ENCODE results near the gene TBC1D4.

Gene TBC1D4

DNA sequence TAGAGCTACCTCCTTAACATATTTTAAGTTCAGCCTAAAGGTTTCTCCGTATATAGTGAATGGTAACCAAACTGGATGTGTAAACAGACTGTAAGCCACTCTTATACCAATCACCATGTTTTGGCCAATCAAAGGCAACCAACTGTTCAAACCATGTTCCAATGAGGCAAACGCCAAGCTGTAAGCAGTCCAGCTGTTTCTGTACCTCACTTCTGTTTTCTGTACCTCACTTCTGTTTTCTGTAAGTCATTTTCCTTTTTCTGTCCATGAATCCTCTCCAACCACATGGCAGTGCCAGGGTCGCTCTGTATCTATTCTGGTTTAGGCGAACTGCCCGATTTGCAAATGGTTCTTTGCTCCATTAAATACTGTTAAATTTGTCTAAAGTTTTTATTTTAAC lies 31.3 kb upstream of the TBC1D4 start:
- no peak overlapping the region for H3K4me3 ChIP-seq (ENCODE audit: low read depth, low read length)
- no peak for DNase-seq (ENCODE audit: low read depth)
- TF ChIP-seq, protein P1, sequence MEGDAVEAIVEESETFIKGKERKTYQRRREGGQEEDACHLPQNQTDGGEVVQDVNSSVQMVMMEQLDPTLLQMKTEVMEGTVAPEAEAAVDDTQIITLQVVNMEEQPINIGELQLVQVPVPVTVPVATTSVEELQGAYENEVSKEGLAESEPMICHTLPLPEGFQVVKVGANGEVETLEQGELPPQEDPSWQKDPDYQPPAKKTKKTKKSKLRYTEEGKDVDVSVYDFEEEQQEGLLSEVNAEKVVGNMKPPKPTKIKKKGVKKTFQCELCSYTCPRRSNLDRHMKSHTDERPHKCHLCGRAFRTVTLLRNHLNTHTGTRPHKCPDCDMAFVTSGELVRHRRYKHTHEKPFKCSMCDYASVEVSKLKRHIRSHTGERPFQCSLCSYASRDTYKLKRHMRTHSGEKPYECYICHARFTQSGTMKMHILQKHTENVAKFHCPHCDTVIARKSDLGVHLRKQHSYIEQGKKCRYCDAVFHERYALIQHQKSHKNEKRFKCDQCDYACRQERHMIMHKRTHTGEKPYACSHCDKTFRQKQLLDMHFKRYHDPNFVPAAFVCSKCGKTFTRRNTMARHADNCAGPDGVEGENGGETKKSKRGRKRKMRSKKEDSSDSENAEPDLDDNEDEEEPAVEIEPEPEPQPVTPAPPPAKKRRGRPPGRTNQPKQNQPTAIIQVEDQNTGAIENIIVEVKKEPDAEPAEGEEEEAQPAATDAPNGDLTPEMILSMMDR (conservative IDR thresholded peaks at IDR 0.05; ENCODE audit: low read depth, low read length): no peak

DNA sequence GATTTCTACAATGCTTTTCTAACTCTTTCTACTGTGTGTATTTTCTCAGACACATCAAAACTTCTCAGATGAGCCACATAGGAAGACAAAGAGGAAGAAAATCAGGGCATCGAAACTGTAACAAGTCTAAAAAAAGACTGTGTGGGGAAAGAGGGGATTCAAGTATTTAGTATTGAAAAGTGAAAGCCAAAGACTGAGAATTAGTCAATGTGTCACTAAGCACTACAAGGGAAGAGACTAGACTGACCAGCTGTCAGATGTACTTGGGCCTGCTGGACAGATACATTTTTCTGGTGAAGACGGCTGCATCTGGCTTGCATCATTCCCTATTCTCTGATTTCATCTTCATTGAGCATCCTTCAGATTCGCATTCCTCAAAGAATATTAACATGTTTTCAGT lies 30.3 kb upstream of the TBC1D4 start:
- TF ChIP-seq, protein P1 (conservative IDR thresholded peaks at IDR 0.05; ENCODE audit: low read depth, low read length): no peak
- no peak for DNase-seq (ENCODE audit: low read depth)
- H3K4me3 ChIP-seq (ENCODE audit: low read depth, low read length): no peak overlapping the region

DNA sequence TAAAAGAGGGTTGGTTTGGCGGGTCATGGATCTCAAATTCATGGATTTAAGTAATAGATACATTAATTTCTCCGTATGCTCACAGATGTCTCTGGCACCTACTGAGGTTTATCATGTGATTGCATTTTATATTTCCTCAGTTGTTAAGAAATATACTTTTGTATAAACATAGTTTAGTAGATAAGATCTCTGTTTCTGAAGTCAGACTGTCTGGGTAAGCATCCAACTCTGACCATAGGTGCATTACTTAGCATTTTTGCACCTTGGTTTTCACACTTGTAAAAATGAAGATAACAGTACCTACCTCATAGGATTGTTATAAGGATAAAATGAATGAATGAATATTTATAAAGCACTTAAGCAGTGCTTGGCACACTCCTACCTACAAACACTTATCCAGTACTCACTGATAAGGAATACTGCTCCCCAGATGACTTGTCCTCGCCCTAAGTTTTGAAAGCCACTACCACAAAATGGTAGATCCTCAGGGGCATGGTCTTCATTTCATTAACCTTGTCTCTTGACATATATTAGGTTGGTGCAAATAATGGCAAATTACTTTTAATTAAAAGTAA lies 29.2 kb upstream of the TBC1D4 start:
- TF ChIP-seq, protein P1 (conservative IDR thresholded peaks at IDR 0.05; ENCODE audit: low read depth, low read length): no peak
- DNase-seq (ENCODE audit: low read depth): no peak
- H3K4me3 ChIP-seq (ENCODE audit: low read depth, low read length): no peak overlapping the region

DNA sequence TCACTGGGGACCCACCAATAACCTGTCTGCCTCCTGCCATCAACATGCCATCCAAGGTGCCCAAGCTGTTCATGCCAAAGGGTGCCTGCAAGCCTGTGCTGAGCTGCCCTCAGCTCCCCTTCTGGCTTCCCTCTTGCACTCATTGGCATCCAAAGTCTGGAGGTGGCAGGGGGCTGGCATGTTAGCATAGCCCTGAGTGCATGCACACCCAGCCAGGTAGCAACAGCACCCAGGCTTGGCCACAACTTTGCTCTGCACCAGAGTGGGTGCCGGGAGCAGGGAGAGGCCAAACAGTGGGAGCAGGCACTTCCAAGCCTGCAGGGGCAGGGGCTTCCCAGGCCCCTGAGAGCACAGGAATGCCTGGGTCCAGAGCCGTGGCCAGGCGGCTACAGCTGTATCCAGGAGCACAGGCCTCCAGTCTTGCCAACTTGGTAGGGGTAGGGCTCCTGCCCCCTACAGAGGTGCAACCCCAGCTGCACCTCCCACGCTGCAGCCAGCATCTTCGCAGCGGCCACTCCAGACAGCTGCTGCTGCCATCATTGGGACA lies 26.1 kb upstream of the TBC1D4 start:
- no peak for DNase-seq (ENCODE audit: low read depth)
- no peak overlapping the region for H3K4me3 ChIP-seq (ENCODE audit: low read depth, low read length)
- TF ChIP-seq, protein P1 (conservative IDR thresholded peaks at IDR 0.05; ENCODE audit: low read depth, low read length): no peak

DNA sequence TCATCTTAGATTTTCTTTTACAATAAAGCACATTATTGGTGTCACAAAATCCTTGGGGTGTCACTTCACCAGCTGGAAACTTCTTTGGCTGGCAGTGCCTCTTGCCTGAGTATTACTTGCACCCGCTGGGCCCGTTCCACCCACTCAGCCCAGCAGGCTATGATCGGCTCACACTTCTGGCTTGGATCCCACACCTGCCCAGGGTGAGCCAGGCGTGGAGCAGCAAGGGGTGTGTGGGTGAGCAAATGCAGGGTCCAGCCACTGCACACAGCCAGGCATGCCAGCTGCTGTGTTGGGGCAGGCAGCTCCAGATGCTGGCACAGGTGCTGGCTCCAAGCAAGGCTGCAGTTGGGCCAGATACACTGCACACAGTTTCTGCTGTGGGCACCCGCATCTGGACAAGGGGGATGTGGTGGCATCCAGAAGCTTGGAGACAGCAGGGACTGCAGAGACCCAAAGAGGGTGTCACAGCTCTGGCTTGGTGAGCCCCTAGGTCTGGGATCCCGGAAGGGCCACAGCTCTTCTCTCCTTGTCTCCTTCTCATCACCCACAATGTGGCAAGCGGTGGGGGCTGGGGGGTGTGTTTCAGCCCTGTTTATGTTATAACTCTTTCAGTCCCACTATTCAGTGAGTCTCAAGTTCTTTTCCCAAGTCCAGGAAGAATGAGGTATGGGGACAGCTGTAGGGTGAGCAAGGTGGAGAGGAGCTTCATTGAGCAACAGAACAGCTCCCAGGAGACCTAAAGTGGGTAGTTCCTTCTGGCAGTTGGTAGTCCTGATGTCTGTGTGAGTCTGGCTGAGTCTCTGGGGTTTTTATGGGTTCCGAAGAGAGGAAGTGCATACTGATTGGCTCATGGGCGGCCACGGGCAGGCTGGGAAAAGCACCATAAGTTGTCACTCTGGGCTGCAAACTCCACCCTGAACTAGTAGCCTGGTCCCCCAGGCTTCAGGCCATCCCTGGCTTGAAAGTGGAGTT lies 25.3 kb upstream of the TBC1D4 start:
- TF ChIP-seq, protein P1 (conservative IDR thresholded peaks at IDR 0.05; ENCODE audit: low read depth, low read length): no peak
- no peak for DNase-seq (ENCODE audit: low read depth)
- no peak overlapping the region for H3K4me3 ChIP-seq (ENCODE audit: low read depth, low read length)

DNA sequence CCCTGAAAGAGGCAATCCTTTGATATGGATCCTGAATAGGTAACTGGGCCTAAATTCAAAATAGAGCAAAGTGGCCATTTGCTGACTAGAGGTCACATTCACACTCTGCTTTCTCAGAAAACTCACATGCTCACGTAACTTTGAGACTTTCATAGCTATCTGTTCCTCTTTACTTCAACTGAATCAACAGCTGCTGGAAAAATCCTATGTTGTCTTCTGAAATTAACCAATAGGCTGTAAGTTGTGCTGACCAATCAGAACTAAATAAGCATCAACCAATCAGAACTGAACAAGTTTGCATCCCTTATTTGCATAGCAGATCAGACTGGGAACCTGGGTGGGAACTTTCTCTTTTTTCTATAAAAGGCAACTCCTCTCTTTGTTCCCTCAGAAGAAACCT lies 24.0 kb upstream of the TBC1D4 start:
- no peak overlapping the region for H3K4me3 ChIP-seq (ENCODE audit: low read depth, low read length)
- DNase-seq (ENCODE audit: low read depth): no peak
- TF ChIP-seq, protein P1 (conservative IDR thresholded peaks at IDR 0.05; ENCODE audit: low read depth, low read length): no peak
